B cell (primary cell): Measurements from ENCODE around the gene TEX264. TPM values are rescaled to one million over a fixed set of nuclear protein-coding genes. Genes with fewer than 3 reads are reported as not detected.

Experiments used
- ATAC-seq: fragments of 200-7000 bp; cut with Tn5 transposase; one replicate; pipeline ENCODE4 v1.10.0; 2021; ENCODE audit warnings: low read depth, mild to moderate bottlenecking, moderate number of reproducible peaks, moderate library complexity
- CTCF ChIA-PET: fragments of 350-600 bp; sonication (Branson Sonifier 250); formaldehyde crosslinking; loops from one replicate; lab custom pipeline; 2021; ENCODE audit warnings: antibody characterized with exemption, inconsistent platforms; lab: Charles Lee
- POLR2A ChIA-PET: fragments of 350-600 bp; sonication (Branson Sonifier 250); formaldehyde crosslinking; loops from one replicate; lab custom pipeline; 2021; ENCODE audit warnings: antibody characterized with exemption; lab: Charles Lee
- DNase-seq: peaks from one replicate; pipeline ENCODE4 v3.0.0; 2013
- H2AFZ ChIP-seq: 2 replicates; pipeline ENCODE4 v1.6.1; 2012; ENCODE audit warnings: mild to moderate bottlenecking, low read depth, low read length; ENCODE audit not compliant: insufficient read depth, poor library complexity, severe bottlenecking
- H3K27ac ChIP-seq, 2 donors: 1 replicate in 1 of 2; 2 replicates in 1 of 2; pipeline ENCODE4 v1.5.1; 2012 to 2013; ENCODE audit warnings: low read length in 2 of 2, mild to moderate bottlenecking in 2 of 2, moderate library complexity in 1 of 2
- H3K27me3 ChIP-seq, 4 experiments: fragments of 200-600 bp in 1 of 4; sonication (generic) in 1 of 4; replicated peaks in 1 of 4; 1 replicate in 2 of 4; 2 replicates in 2 of 4; pipeline versions ENCODE4 v1.6.1 to v1.7.0; 2013 to 2016; ENCODE audit warnings: low read length in 3 of 4, mild to moderate bottlenecking in 2 of 4, mixed read lengths in 1 of 4, moderate library complexity in 1 of 4; ENCODE audit not compliant: insufficient read depth in 4 of 4, control insufficient read depth in 3 of 4; ENCODE audit errors: control extremely low read depth in 1 of 4
- H3K36me3 ChIP-seq, 2 experiments: replicated peaks in 1 of 2; 1 replicate in 1 of 2; 2 replicates in 1 of 2; pipeline versions ENCODE4 v1.6.1 to v1.7.1; 2013; ENCODE audit warnings: low read length in 1 of 2; ENCODE audit not compliant: insufficient read depth in 2 of 2, control insufficient read depth in 1 of 2; ENCODE audit errors: control extremely low read depth in 1 of 2, extremely low read depth in 1 of 2
- H3K4me1 ChIP-seq, 2 donors: fragments of 200-600 bp in 1 of 2; sonication (generic) in 1 of 2; 1 replicate in 1 of 2; 2 replicates in 1 of 2; pipeline versions ENCODE4 v1.5.1 to v1.6.1; 2013 to 2017; ENCODE audit warnings: low read length in 2 of 2; ENCODE audit not compliant: control insufficient read depth in 2 of 2, insufficient read depth in 2 of 2
- H3K4me2 ChIP-seq: replicated peaks from 2 replicates; pipeline ENCODE3; 2012; ENCODE audit warnings: mild to moderate bottlenecking, low read depth, low read length; ENCODE audit not compliant: poor library complexity, severe bottlenecking
- H3K4me3 ChIP-seq, 5 experiments: fragments of 200-600 bp in 1 of 5; sonication (generic) in 1 of 5; 1 replicate in 3 of 5; 2 replicates in 2 of 5; pipeline versions ENCODE4 v1.5.1 to v1.7.0; 2011 to 2016; ENCODE audit warnings: low read length in 4 of 5, mild to moderate bottlenecking in 4 of 5, low read depth in 2 of 5, control low read depth in 1 of 5, moderate library complexity in 1 of 5; ENCODE audit not compliant: insufficient read depth in 1 of 5; ENCODE audit errors: control extremely low read depth in 1 of 5, extremely low read depth in 1 of 5
- H3K79me2 ChIP-seq: fragments of 200-600 bp; sonication (generic); one replicate; pipeline ENCODE4 v1.6.0; 2016; ENCODE audit warnings: low read length; ENCODE audit not compliant: control insufficient read depth, insufficient read depth
- H3K9ac ChIP-seq: fragments of 200-600 bp; sonication (generic); 2 replicates; pipeline ENCODE4 v1.6.1; 2017; ENCODE audit warnings: mild to moderate bottlenecking, low read length, moderate library complexity
- H3K9me3 ChIP-seq, 3 donors: one replicate each; pipeline versions ENCODE4 v1.6.1 to v1.7.1; 2013; ENCODE audit warnings: low read length in 2 of 3; ENCODE audit not compliant: control insufficient read depth in 2 of 3, insufficient read depth in 1 of 3; ENCODE audit errors: control extremely low read depth in 1 of 3
- H4K20me1 ChIP-seq: 2 replicates; pipeline ENCODE4 v1.6.0; 2012; ENCODE audit warnings: mild to moderate bottlenecking, low read length; ENCODE audit not compliant: insufficient read depth, control insufficient read depth, poor library complexity, severe bottlenecking
- H3K27ac Mint-ChIP-seq: one replicate; pipeline ENCODE4 v1.8.0; 2021; ENCODE audit warnings: mixed read lengths
- H3K27me3 Mint-ChIP-seq: one replicate; pipeline ENCODE4 v1.8.0; 2021; ENCODE audit warnings: mixed read lengths
- H3K4me1 Mint-ChIP-seq: one replicate; pipeline ENCODE4 v1.8.0; 2021; ENCODE audit warnings: mixed read lengths
- H3K4me3 Mint-ChIP-seq: one replicate; pipeline ENCODE4 v1.8.0; 2021; ENCODE audit warnings: mixed read lengths
- H3K9me3 Mint-ChIP-seq: one replicate; pipeline ENCODE4 v1.8.0; 2022; ENCODE audit warnings: mixed read lengths; ENCODE audit not compliant: insufficient read depth
- EZH2 ChIP-seq: IDR thresholded peaks from 2 replicates; pipeline ENCODE4 v1.6.1; 2012; ENCODE audit warnings: borderline replicate concordance, low read depth, mild to moderate bottlenecking, moderate library complexity, low read length; ENCODE audit not compliant: insufficient read depth, poor library complexity, severe bottlenecking
- intact Hi-C: fragments of 100-400 bp; cut with micrococcal nuclease; formaldehyde crosslinking; loops from one replicate; pipeline ENCODE4 v1.10.0; 2022
- polyA plus RNA-seq: library from polyadenylated mRNA; depleted of rRNA; stranded (reverse); fragments of >200 nt; gene quantifications from 2 replicates; pipeline ENCODE4 v1.2.3, GENCODE V29; 2012
- total RNA-seq, 2 donors: library from RNA; stranded (reverse); fragments of 120-200 nt in 1 of 2; gene quantifications; 1 replicate in 1 of 2; 2 replicates in 1 of 2; pipeline versions ENCODE4 v1.2.3 to v1.2.4, GENCODE V29; 2013 to 2022
- TF ChIP-seq, protein P1 (sequence below): fragments of 200-600 bp; IDR thresholded peaks from one replicate; pipeline ENCODE4 v1.8.0; 2022; ENCODE audit warnings: antibody characterized with exemption, mild to moderate bottlenecking

The TEX264 gene
- total and polyA plus RNA-seq, 2 donors (not counting 1 experiment from before 2014, with no cell fraction given) = 39.1 to 79.7 TPM

DNA sequence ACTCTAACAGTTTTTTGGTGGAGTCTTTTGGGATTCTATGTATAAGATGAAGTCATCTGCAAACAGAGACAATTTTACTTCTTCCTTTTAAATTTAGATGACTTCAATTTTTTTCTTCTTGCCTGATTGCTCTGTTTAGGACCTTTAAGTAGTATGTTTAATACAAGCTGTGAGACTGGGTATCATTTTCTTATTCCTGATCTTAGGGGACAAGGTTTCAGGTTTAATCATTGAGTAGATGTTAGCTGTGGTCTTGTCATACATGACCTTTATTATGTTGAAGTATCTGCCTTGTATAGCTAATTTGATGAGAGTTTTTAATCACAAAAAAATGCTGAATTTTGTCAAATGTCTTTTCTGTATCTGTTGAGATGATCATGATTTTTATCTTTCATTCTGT, 56.4 kb downstream of the TEX264 start:
- CTCF ChIA-PET = no interaction called here
- POLR2A ChIA-PET = no interaction called here
- Mint-ChIP-seq H3K9me3 (no peaks in the 10 kb centered on the region), H3K27me3 (peaks cover 4% of the 10 kb centered on the region), H3K4me1 (no peaks in the 10 kb centered on the region), H3K27ac (no peak overlapping the region), H3K4me3 (no peak overlapping the region)
- no peak overlapping the region for H3K27ac ChIP-seq
- H4K20me1 ChIP-seq = no peaks in the 10 kb centered on the region
- H3K4me3 ChIP-seq = no peak overlapping the region
- no peaks in the 10 kb centered on the region for H3K9me3 ChIP-seq
- H3K79me2 ChIP-seq = no peaks in the 10 kb centered on the region
- no peaks in the 10 kb centered on the region for H3K36me3 ChIP-seq
- TF ChIP-seq, protein P1, sequence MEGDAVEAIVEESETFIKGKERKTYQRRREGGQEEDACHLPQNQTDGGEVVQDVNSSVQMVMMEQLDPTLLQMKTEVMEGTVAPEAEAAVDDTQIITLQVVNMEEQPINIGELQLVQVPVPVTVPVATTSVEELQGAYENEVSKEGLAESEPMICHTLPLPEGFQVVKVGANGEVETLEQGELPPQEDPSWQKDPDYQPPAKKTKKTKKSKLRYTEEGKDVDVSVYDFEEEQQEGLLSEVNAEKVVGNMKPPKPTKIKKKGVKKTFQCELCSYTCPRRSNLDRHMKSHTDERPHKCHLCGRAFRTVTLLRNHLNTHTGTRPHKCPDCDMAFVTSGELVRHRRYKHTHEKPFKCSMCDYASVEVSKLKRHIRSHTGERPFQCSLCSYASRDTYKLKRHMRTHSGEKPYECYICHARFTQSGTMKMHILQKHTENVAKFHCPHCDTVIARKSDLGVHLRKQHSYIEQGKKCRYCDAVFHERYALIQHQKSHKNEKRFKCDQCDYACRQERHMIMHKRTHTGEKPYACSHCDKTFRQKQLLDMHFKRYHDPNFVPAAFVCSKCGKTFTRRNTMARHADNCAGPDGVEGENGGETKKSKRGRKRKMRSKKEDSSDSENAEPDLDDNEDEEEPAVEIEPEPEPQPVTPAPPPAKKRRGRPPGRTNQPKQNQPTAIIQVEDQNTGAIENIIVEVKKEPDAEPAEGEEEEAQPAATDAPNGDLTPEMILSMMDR = no peak
- no peak for TF ChIP-seq EZH2
- DNase-seq (no peak), ATAC-seq (no peak)
- H3K4me2 ChIP-seq = no peak overlapping the region
- intact Hi-C loops = no loop called here
- H3K4me1 ChIP-seq = no peaks in the 10 kb centered on the region
- H2AFZ ChIP-seq = no peak overlapping the region
- no peak overlapping the region for H3K9ac ChIP-seq
- H3K27me3 ChIP-seq = no peaks in the 10 kb centered on the region

- Histone ChIP-seq H3K27ac (no peak overlapping the region), H3K9ac (no peak overlapping the region), H3K36me3 (no peaks in the 10 kb centered on the region), H3K27me3 (no peaks in the 10 kb centered on the region), H4K20me1 (no peaks in the 10 kb centered on the region), H3K4me2 (no peak overlapping the region), H3K79me2 (no peaks in the 10 kb centered on the region), H3K9me3 (peaks cover 0 to 3% (median 1%) of the 10 kb centered on the region in 3 donors), H3K4me3 (no peak overlapping the region), H3K4me1 (no peaks in the 10 kb centered on the region), H2AFZ (no peak overlapping the region)
- CTCF ChIA-PET = no interaction called here
- POLR2A ChIA-PET = no interaction called here
- H3K27ac Mint-ChIP-seq = no peak overlapping the region
- TF ChIP-seq EZH2 = no peak
- TF ChIP-seq, protein P1 = no peak
- H3K27me3 Mint-ChIP-seq = peaks cover 16% of the 10 kb centered on the region
- H3K9me3 Mint-ChIP-seq = no peaks in the 10 kb centered on the region
- no peaks in the 10 kb centered on the region for H3K4me1 Mint-ChIP-seq
- no peak for ATAC-seq
- intact Hi-C loops = no loop called here
- no peak overlapping the region for H3K4me3 Mint-ChIP-seq
- no peak for DNase-seq
Measured at GRCh38 chr3:51729042-51729633, 58.1 kb downstream of the TEX264 start.
